ENCODE results near the gene CNGB1.
"Not testable (repeated sequence)": the region's sequence is repeated elsewhere in the genome, so short reads cannot be mapped to it uniquely, and the experiment has no call there.

CNGB1 gene

GRCh38 chr16:57844416-57845030, 126.4 kb downstream of the CNGB1 start:
- no peak for TF ChIP-seq CTCF (IDR thresholded peaks at IDR 0.05; ENCODE audit: insufficient read depth, low read length, missing control alignments)
- H3K4me3 ChIP-seq (ENCODE audit: low read depth, low read length), result no peak overlapping the region
- ChIA-PET CTCF (interaction anchor here (1.0 kb wide), 1 partner anchor 268 kb away, joined by 3 read pairs; no protein-coding TSS in a partner anchor), POLR2A (no interaction called here)
- no peak for DNase-seq (ENCODE audit: low read depth, low spot score)

GRCh38 chr16:57843400-57843799, 127.5 kb downstream of the CNGB1 start:
- H3K4me3 ChIP-seq (ENCODE audit: low read depth, low read length), result no peak overlapping the region
- no peak for TF ChIP-seq CTCF (IDR thresholded peaks at IDR 0.05; ENCODE audit: insufficient read depth, low read length, missing control alignments)
- ChIA-PET CTCF (no interaction called here), POLR2A (no interaction called here)
- no peak for DNase-seq (ENCODE audit: low read depth, low spot score)

- ChIA-PET CTCF (no interaction called here), POLR2A (no interaction called here)
- TF ChIP-seq CTCF (IDR thresholded peaks at IDR 0.05; ENCODE audit: insufficient read depth, low read length, missing control alignments), result no peak
- H3K4me3 ChIP-seq (ENCODE audit: low read depth, low read length), result no peak overlapping the region
- no peak for DNase-seq (ENCODE audit: low read depth, low spot score)
Observed at GRCh38 chr16:57842601-57843000, 128.3 kb downstream of the CNGB1 start.

- POLR2A ChIA-PET, result no interaction called here
Observed at GRCh38 chr16:57840833-57841232, 130.1 kb downstream of the CNGB1 start.

GRCh38 chr16:57838161-57838560, 132.8 kb downstream of the CNGB1 start:
- CTCF ChIA-PET, result interaction anchor here (0.8 to 1.9 kb wide), 3 partner anchors 11 to 68 kb away, joined by 3 to 4 read pairs (median 4); no protein-coding TSS in a partner anchor
- H3K4me3 ChIP-seq (ENCODE audit: low read depth, low read length), result no peak overlapping the region
- POLR2A ChIA-PET, result no interaction called here
- no peak for DNase-seq (ENCODE audit: low read depth, low spot score)
- no peak for TF ChIP-seq CTCF (IDR thresholded peaks at IDR 0.05; ENCODE audit: insufficient read depth, low read length, missing control alignments)

More at GRCh38 chr16:57840833-57841232, 130.1 kb downstream of the CNGB1 start:
- CTCF ChIA-PET, result interaction anchor here (0.6 to 1.2 kb wide), 3 partner anchors 21 to 217 kb away, joined by 3 to 5 read pairs (median 5); no protein-coding TSS in a partner anchor
- no peak overlapping the region for H3K4me3 ChIP-seq (ENCODE audit: low read depth, low read length)
- DNase-seq (ENCODE audit: low read depth, low spot score), result no peak
- TF ChIP-seq CTCF (IDR thresholded peaks at IDR 0.05; ENCODE audit: insufficient read depth, low read length, missing control alignments), result no peak

- CTCF ChIA-PET, result interaction anchor here (1.1 to 1.9 kb wide), 2 partner anchors 21 to 69 kb away, joined by 3 to 4 read pairs; no protein-coding TSS in a partner anchor
- no peak for DNase-seq (ENCODE audit: low read depth, low spot score)
Observed at GRCh38 chr16:57837305-57838125, 133.4 kb downstream of the CNGB1 start.

GRCh38 chr16:57835439-57835838, 135.5 kb downstream of the CNGB1 start:
- DNase-seq (ENCODE audit: low read depth, low spot score); H3K4me3 ChIP-seq (ENCODE audit: low read depth, low read length); POLR2A ChIA-PET: not testable (repeated sequence)
- CTCF ChIA-PET, result interaction anchor here (1.2 kb wide), 1 partner anchor 78 kb away, joined by 3 read pairs; no protein-coding TSS in a partner anchor

More at GRCh38 chr16:57837305-57838125, 133.4 kb downstream of the CNGB1 start:
- H3K4me3 ChIP-seq (ENCODE audit: low read depth, low read length), result no peak overlapping the region
- POLR2A ChIA-PET, result no interaction called here
- no peak for TF ChIP-seq CTCF (IDR thresholded peaks at IDR 0.05; ENCODE audit: insufficient read depth, low read length, missing control alignments)

Data from AG04449 (cell line).